ENCODE measurements around the gene RAB28.
A peak's percentile ranks its signal among the peaks of the same experiment; 100 is the strongest.

The RAB28 gene

DNA sequence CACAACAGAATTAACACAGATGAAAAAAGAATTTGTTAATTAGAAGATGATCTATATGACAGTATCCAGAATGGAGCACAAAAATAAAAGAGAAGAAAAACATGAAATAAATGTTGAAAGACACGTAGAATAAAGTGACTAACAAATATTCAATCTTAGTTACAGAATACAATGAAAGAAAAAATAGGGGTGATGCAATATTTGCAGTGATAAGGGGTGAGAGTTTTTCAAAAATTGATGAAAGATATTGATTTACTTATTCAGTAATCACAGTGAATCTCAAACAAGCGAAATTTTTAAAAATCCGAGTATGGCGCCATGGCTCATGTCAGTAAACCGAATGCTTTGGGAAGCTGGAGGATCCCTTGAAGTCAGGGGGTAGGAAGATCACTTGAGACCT, 20.2 kb upstream of the RAB28 start:
- no peak for DNase-seq

- no peak for DNase-seq
These were observed 14.3 kb upstream of the RAB28 start for GRCh38 chr4:13498469-13498868.

DNA sequence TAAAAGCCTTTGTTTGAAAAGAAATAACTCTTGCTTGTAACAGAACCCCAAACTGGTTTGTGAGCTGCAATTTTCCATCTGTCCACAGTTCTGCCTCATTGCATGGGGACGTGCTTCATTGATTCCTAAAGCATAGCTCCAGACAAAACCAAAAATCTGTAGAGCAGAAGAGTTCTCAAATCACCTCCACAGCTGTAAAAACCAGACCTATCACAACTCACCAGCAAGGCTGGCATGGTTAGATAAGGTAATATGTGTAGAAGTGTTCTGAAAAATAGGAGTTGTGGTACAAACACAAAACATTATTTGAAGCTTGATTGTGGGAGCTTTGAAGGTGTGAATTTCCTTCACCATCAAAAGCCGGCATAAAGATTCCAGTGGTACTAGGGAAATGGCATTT, 12.5 kb upstream of the RAB28 start:
- DNase-seq: no peak

GRCh38 chr4:13495753-13496152, 11.6 kb upstream of the RAB28 start:
- no peak for DNase-seq

DNA sequence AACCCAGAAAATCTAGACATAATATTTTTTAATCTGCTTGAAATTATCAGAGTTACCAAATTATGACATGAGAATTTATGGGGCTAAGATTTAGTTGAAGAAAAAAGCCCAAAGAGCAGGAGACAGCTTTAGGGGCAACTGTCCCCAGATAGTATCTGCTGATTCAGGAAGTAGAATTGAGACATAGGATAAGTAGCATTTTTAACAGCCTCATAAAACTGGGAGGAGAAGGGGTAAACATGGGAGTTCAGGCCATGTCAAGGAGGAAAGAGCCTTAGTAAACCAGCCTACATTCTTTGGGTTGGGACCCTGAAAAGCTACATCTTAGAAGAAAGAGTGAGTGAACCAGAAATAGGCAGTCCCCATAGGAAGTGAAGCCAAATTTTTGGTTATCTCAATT, 9.7 kb upstream of the RAB28 start:
- DNase-seq: no peak

DNA sequence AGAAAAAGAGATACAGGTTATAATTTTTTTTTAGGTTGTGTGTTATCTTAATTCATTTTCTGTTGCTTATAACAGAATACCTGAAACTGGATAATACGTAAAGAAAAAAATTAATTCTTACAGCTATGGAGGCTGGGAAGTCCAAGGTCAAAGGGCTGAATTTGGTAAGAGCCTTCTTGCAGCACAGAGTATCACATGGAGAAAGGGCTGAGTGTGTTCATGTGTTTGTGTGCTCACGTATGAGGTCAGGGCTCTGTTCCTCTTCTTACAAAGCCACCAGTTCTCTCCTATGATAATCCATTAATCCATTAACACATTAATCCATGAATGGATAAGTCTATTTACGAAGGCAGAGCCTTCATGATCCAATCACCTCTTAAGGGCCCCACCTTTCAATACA, 8.6 kb upstream of the RAB28 start:
- DNase-seq: no peak

GRCh38 chr4:13484749-13485221, 645 bp upstream of the RAB28 start:
- DNase-seq: no peak

GRCh38 chr4:13483768-13484121, 395 bp downstream of the RAB28 start:
- DNase-seq: peak; percentile 9

DNA sequence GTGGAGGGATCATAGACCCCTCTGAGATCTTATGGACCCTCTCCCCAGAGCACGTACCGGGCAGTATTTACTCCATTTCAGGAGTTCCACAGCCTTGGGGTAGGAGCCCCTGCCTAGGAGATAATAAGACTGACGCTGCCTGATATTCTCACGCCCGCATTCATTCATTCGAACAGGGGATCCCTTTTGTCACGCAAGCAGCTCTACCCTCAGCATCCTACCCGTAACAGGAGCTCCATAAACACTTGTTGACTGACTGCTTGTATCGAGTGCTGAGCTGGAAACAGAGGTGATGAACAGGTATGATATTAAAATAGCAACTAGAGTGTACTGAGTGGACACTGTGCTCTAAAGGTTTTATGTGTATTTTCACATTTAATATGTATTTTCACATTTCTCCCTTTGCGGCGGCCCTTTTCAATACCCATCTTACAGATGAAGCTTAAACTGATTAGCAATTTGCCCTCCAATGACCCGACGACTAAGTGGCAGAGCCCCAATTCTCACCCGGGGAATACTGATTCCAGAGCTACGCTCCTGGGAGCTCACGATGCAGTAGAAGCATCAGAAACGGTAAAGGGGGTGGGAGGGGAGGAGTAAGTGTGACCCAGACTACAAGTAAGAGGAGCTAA, 888 bp downstream of the RAB28 start:
- DNase-seq: no peak

- DNase-seq: no peak
These were observed 2.6 kb downstream of the RAB28 start for GRCh38 chr4:13481569-13481968.

DNA sequence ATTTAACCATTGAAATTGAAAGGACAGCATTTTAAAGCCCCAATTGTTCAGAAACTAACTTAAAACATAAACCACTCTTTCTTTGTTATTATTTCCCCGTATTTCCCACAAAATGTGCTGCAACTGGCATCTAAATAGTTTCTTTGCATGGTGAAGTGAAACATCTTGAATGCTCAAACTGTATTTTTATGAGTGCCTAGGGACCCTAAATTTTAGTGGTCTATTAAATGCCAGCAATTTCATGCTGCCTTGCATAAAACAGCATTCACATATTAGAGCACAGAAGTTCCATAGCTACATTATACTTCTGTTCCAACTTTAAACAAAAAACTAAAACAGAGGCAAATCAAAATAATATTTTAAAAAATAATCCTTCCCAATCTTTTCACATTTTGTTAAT, 5.4 kb downstream of the RAB28 start:
- DNase-seq: no peak

DNA sequence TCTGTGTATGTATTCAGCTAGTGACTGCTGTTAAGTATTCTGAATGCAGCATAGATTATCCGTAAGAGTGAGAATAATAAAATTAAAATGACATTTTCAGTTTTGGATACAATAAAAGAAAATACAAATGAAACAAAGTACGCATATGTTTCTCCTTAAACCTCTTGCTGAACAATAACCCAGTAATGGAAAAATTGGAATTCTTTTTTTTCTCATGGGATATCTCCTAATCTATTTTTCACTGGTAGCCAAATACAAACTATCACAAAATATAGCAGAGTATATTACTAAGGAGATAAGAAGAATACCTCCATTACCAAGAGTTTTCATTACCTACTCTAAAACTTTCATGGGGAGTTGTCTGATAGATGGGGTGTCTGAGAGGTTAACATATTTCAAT, 6.0 kb downstream of the RAB28 start:
- no peak for DNase-seq

DNA sequence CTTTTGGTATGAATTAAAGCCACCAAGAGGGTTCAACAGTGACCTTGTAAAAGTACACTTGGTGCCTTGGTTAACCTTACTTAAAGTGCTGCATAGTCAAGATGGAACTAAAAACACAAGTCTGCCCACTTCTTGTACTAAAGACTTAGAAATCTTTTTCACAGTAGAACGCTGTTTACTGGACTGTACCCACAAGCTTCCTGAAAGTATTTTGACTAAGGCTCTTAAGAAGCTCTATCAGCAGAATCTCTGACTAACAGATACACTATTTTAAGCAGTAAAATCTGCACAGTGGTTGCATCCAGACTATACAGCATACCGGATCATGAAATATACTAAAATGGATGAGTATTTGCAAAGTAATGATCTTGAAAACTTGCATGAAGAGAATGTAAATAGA, 7.2 kb downstream of the RAB28 start:
- DNase-seq: no peak

- DNase-seq: no peak
These were observed 8.0 kb downstream of the RAB28 start for GRCh38 chr4:13476152-13476551.

DNA sequence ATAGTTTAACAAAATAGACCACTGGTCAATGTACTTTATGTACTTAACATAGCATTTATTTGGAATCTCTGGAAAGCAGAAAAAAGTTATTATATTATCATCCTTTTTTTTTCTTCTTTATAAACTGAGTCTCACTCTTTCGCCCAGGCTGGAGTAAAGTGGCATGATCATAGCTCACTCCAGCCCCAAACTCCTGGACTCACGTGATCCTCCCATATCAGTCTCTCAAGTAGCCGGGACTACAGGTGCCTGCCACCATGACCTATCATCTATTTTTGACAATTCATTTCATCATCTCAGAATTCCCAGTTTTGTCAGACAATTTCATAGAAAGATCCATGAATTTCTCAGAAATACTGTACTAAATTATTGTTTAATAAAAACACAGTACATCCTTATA, 12.7 kb downstream of the RAB28 start:
- DNase-seq: no peak

DNA sequence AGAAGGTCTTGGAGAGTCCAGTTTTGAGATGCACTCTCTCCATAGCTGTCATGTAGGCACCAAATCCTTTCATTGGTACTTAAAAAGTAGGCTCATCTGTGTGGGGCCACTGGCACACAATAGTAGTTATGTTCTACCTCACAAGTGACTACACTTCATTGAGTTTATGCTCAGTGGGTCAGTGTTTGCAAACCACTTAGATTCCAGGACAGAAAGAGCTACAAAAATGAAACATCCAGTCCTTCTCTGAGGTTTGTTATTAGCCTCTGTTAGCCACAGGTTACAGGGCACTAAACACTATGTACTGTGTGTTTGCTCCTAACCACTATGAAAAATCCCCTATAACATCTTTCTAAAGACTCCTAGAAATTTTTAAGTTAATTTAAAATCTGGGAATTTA, 13.8 kb downstream of the RAB28 start:
- DNase-seq: no peak

DNA sequence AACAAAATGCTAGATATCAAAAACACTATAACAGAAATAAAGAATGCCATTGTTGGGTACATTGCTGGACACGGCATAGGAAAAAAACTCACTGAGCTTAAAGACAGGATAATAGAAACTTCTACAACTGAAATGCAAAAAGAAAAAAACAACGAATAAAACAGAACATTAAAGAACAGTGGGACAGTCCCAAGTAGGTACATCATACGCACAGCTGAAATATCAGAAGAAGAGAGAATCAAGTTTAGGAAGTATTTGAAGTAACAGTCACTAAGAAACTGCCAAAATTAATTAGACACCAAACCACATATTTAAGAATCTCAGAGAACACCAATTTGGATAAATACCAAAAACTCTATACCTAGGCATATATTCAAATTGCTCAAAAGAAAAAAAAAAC, 19.2 kb downstream of the RAB28 start:
- DNase-seq: no peak

DNA sequence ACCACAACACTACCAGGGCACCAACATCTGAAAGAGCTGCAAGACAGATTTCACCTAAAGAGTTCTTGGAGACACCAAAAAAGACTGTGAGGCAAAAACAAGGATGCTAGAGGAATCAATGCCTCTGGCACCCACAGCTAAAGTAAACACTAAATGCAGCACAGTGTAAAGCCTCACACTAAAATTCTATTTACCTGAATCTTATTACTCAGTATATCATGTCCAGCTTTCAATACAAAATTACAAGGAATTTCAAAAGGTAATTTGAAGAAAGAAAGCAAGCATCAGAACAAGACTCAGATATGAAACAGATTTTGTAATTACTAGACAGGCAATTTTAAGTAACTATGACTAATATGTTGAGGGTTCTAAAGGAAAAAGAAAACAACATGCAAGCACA, 19.6 kb downstream of the RAB28 start:
- DNase-seq: no peak

DNA sequence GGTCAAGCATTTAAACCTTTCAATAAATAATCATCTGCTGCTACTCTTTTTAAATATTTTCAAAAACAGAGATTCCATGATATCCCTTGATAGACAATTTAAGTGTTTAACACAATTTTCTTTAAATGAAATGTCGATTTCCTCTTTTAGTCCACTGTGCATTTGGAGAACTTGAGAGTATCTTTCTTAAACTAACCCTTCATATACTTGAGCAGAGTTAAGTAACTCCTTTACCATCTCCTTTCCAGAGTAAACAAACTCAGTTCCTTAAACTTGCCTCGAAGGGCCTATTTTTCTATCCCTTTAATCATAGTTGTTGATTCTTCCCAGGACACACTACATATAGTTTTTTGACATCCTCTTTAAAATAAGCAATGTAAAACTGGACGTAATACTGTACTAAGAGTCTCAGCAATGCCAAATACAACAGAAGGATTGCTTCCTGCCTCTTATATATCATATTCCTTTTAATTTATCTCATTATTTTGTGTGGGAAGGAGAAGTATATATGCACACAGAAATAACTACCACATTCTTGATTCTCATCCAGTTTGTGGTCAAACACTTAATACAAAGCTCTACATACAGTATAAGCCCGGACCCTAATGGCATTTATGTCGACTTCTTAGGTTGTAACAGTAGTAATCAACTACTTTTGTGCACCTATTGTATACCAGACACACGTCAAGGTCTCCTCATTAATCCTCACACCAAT, 22.8 kb downstream of the RAB28 start:
- no peak for DNase-seq

DNA sequence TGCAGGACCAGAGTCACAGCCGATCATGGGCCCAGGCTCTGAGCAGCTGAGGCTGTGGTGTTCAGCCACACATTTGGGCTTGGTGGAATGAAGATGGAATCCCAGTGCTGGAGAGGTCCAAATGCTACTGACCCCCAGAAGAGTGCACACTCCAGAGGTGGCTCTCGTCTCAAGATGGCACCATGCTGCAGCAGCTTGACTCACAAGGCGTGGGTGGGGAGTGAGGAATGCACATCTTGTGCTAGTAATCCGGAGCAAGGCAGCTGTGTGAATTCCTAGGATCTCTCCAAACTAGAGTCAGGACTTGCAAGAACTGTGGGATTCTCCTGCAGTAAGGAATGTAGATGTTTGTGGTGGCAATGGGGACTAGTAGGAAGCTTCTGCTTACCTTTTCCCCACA, 28.7 kb downstream of the RAB28 start:
- DNase-seq: no peak

GRCh38 chr4:13454786-13455185, 29.4 kb downstream of the RAB28 start:
- DNase-seq: no peak

- DNase-seq: no peak
These were observed 31.1 kb downstream of the RAB28 start for GRCh38 chr4:13452927-13453579.

DNA sequence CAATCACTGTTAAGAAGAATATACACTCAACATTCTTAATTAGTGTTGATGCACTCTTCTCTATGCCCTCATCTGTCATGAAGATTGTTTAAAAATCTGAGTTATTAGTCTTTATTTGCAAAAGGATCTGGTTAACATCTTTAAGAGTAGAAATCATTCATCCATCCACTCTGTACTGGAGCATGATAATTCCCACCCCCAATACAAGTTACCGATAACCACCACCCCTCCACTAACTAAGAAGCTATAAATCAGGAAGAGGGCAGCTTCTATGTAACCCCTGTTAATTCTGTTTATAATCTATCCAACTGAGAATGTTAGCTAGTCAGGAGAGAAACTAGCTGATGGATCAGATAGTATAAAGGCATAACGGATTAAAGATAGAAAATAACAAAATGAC, 34.5 kb downstream of the RAB28 start:
- no peak for DNase-seq

Data from activated CD4-positive, alpha-beta T cell treated with anti-CD3 and anti-CD28 coated beads for 1 hour (primary cell).